Measurements from ENCODE around the gene CDK19. TPM values are rescaled to one million over a fixed set of nuclear protein-coding genes. Genes with fewer than 3 reads are reported as not detected.

CDK19 gene
- total and polyA plus RNA-seq, 12 donors, result 3.5 to 59.1 (median 7.9) TPM

GRCh38 chr6:110652520-110652919, 162.7 kb downstream of the CDK19 start:
- no peaks in the 10 kb centered on the region for H3K36me3 ChIP-seq (replicated peaks in 1 of 2)
- peaks cover 0 to 16% of the 10 kb centered on the region in 2 donors for H3K4me1 ChIP-seq (replicated peaks in 1 of 2)
- H3K27me3 ChIP-seq, result no peaks in the 10 kb centered on the region
- intact Hi-C loops (cut with DNase I), result no loop called here
- no peak overlapping the region for H3K4me3 ChIP-seq
- WGBS, 4 donors, result 93 to 96% (median 94%) methylated on average over 4 of the region's 4 CpGs
- H3K27ac ChIP-seq, result no peak overlapping the region
- TF ChIP-seq POLR2A (IDR thresholded peaks at IDR 0.05) (no peak), CTCF (IDR thresholded peaks at IDR 0.05) (no peak)
- no peak for DNase-seq
- H3K9me3 ChIP-seq (replicated peaks in 1 of 3), result no peaks in the 10 kb centered on the region

- DNase-seq, result no peak
- H3K36me3 ChIP-seq (replicated peaks in 1 of 2), result no peaks in the 10 kb centered on the region
- H3K4me1 ChIP-seq (replicated peaks in 1 of 2), result peaks cover 0 to 16% of the 10 kb centered on the region in 2 donors
- 78 to 89% (median 85%) methylated on average over 4 of the region's 4 CpGs for WGBS, 4 donors
- H3K27ac ChIP-seq, result no peak overlapping the region
- no peak overlapping the region for H3K4me3 ChIP-seq
- intact Hi-C loops (cut with DNase I), result no loop called here
- TF ChIP-seq POLR2A (IDR thresholded peaks at IDR 0.05) (no peak), CTCF (IDR thresholded peaks at IDR 0.05) (no peak)
- H3K9me3 ChIP-seq (replicated peaks in 1 of 3), result no peaks in the 10 kb centered on the region
- no peaks in the 10 kb centered on the region for H3K27me3 ChIP-seq
Measured at GRCh38 chr6:110650755-110651154, 164.5 kb downstream of the CDK19 start.

- Histone ChIP-seq H3K27ac (no peak overlapping the region), H3K27me3 (no peaks in the 10 kb centered on the region), H3K9me3 (replicated peaks in 1 of 3) (no peaks in the 10 kb centered on the region), H3K4me1 (replicated peaks in 1 of 2) (peaks cover 0 to 16% of the 10 kb centered on the region in 2 donors), H3K4me3 (no peak overlapping the region), H3K36me3 (replicated peaks in 1 of 2) (no peaks in the 10 kb centered on the region)
- no peak for DNase-seq
- intact Hi-C loops (cut with DNase I), result no loop called here
- TF ChIP-seq POLR2A (IDR thresholded peaks at IDR 0.05), result no peak
- TF ChIP-seq CTCF (IDR thresholded peaks at IDR 0.05), result no peak
Measured at GRCh38 chr6:110649704-110650103, 165.6 kb downstream of the CDK19 start.

- no peak for TF ChIP-seq POLR2A (IDR thresholded peaks at IDR 0.05)
- peak in 3 of 6 experiments; percentile 5 to 38 (median 28) for TF ChIP-seq CTCF (IDR thresholded peaks at IDR 0.05)
- no peak overlapping the region for H3K27ac ChIP-seq
- H3K4me1 ChIP-seq (replicated peaks in 1 of 2), result peaks cover 0 to 27% of the 10 kb centered on the region in 2 donors
- no peaks in the 10 kb centered on the region for H3K36me3 ChIP-seq (replicated peaks in 1 of 2)
- intact Hi-C loops (cut with DNase I), result no loop called here
- H3K9me3 ChIP-seq (replicated peaks in 1 of 3), result no peaks in the 10 kb centered on the region
- H3K27me3 ChIP-seq, result no peaks in the 10 kb centered on the region
- DNase-seq, result peak in 1 of 7 donors; percentile 22
- WGBS, 4 donors, result 68 to 78% (median 72%) methylated on average over 15 to 19 of the region's 19 CpGs
- no peak overlapping the region for H3K4me3 ChIP-seq
Measured at GRCh38 chr6:110646951-110647910, 168.0 kb downstream of the CDK19 start.

All from adrenal gland (tissue), 12 donors.